ENCODE measurements around the gene NFIB.

The NFIB gene

DNA sequence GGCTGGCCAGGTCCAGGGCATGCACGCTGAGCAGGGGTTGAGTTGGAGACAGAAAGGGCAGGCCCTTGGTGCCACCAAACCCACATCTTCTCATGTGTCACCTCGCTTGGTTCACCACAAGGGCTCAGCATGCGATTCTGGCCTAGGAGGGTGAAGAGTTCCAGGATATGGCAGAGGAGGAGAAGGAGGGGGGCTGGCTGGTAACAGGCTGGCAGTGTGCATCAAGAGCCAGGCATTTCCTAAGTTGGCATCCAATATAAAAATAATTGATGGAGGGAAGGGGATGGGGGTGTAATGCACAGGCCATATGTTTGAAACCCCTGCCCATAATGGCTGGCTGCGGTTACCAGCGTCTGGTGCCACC is 255.6 kb downstream of the NFIB start:
- no peak for DNase-seq

DNA sequence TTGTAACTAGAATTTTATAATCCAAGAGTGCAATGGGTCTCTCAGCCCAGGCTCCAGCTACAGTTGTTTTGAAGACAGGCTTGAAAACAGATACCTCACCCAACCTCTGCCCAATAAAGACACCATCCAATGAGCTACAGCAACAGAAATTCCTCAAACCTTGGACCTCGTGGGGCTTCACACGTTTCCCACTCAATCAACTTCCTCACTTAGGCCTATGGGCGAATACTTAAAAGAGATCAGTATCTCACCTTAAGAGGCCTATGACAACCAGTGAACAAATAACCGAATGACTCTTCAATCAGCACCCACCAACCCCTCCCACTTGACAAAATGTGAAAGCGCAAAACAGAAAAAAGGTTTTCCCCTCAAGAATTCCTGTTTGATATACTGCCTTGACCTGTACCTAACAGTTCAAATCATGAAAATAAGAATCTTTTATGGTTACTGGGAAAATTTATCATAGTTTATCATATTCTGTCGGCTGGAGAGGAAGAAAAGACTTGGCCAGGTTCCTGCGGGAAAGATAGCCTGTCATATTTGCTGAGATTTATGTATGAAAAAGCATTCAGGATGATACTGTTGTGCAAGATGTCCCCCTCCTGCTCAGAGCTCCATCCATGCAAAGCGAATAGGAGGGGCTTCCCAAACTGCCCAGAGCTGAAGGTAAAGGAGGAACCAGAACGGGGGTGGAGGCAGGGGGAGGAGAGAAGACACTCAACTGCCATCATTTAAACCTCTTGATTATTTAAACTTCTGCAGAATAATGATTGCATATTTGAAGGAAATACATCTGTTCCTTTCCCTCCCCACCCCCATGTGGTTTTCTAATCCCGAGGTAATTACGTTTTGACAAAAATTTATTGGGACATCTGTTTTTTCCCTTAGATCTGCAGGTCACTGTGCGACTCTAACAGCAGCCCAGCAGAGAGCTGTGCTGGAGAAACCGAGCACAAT is 256.3 kb downstream of the NFIB start:
- DNase-seq: no peak

DNA sequence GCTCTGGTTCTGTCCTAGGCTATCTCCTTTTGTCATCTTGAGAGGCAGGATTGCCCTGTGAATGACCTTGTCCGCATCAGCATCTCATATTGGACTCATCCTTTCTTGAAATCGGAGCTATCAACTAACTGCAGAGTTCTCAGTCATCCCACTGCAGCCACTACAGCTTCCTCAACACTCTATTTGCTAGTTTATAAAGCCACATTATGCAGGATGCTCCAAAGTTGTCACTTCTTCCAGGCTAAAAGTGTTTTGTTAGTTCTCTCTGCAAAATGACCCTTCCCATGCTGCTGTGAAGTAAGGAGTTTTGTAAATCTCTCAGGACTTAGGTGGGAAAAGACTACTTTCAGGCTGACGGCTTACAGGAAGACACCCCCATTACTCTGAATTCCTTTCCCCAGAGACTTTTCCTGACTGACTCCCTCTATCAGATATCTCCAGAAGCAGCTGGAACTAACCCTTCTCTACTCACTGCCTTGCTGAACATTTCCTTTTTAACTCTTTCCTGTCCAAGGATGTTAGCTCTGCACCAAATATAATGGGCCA is 257.6 kb downstream of the NFIB start:
- DNase-seq: no peak

DNA sequence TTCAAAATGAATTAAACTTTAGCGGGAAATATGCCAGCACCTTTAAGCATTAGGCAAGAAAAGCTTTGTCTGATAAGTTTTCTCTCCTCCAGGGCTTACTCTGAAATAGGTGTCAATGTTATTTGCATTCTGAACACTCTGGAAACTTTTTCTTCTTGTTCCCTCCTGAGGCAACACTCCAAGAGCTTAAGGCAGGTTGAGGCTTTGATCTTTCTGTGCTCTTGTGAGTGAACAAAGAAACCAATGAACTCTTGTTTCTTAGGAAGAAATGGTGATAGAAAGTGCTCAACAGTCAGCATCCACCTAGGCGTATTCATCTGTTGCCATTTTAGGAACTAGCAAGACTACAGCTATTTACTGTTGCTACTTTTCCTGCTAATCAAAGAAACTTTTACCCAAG is 259.8 kb downstream of the NFIB start:
- DNase-seq: no peak

DNA sequence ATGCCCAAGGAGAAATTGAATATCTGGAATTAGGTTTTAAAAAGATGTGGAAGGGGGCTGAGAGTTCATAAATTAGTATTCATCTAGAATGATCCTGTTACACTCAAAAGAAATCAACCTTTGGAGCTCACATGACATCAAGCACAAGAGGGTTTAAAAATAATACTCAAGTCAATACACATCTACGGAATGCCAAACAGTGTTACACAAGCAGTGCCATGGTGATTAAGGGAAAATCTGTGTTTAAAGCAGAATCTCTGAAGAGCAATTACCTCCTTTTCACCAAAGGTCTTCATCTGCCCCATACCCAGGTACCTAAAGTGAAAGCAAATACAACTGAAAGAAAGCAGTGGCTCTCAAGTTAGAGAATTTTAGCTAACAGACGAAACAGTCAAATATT is 261.6 kb downstream of the NFIB start:
- DNase-seq: no peak

DNA sequence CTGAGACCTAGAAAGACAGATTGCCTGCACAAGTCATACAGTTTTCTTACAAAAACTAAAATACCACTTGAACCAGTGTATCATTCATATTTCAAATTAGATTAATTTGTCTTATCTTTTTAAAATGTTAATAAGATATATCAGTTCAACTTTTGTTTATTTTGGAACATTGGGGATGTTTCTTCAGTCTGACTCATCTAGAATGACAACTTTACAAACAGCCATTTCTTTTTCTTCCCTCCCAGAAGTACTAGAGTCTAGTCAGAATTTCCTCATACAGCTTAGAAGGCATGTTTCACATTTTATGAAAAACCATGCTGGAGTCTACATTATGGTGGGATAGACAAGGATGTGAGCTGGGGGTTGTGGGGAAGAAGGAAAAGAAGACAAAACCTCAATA is 262.5 kb downstream of the NFIB start:
- DNase-seq: no peak

DNA sequence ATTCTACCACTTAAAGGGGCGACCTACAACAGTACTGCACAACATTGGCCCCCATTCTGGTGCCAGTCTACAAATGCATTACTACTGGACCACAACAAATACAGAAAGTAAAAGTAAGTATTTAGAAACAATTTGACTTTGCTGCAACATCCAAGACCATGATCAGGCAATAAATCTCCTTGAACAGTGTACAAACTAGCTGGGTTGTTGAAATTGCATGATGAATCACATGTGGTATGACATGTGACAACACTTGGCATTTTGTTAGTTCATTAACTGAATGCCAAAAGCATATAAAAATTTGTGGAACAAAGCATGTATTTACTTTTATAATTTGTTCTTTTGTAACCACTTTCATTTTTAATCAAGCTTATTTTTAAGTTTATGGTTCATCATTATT is 270.5 kb downstream of the NFIB start:
- no peak for DNase-seq

DNA sequence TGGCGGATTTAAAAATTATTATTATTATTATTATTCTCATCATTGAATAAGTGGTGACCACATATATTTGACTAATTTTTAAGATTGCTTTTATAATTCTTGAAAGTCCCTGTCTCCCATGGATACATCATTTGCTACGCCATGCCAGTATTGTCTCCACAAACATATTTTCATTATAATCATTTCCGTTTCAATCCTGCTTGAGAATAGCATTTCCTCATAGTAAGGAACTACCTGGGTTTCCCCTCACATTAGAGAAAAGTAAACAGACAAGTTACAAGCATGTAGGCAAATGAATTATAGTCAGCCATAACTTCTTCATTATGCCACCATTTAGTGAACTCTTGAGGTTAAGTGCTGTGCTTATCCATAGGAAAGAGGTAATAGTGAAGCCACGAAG is 276.6 kb downstream of the NFIB start:
- no peak for DNase-seq

DNA sequence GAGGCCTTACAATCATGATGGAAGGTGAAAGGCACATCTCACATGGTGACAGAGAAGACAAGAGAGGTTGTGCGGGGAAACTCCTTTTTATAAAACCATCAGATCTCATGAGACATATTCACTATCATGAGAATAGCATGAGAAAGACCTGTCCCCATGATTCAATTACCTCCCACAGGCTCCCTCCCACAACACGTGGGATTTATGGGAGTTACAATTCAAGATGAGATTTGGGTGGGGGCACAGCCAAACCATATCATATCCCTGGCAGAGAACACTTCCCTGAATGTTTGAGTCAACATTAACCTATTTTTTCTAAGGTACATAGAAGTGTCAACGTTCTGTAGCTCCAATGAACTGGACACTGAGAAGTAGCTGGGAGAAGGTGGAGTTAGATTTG is 280.9 kb downstream of the NFIB start:
- no peak for DNase-seq

Measured in KG1 (cell line).